ENCODE measurements around the gene NRXN3.
"Not testable (repeated sequence)": the region's sequence is repeated elsewhere in the genome, so short reads cannot be mapped to it uniquely, and the experiment has no call there.

NRXN3 gene

DNA sequence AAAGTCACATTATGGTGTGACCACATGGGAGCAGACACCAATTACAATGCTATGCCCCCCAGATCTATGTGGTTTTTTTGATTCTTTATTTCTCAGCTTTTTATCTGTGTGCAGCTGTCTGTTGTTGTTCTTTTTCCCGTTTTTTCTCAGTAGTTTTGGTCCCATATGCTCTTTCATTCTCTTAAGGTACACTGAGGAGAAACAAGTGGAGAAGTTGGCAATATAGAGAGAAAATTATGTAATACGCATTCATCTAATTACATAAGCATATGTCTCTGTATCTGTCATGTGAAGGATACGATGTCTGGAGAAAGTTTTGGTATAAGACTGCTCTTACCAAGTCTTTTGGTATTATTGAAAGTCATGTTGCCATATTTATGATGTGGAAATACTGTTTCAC, 819.0 kb downstream of the NRXN3 start:
- H3K27ac Mint-ChIP-seq: no peak overlapping the region
- H3K9me3 Mint-ChIP-seq: no peaks in the 10 kb centered on the region
- H3K27me3 Mint-ChIP-seq: peaks cover 1% of the 10 kb centered on the region
- H3K36me3 Mint-ChIP-seq: no peaks in the 10 kb centered on the region
- H3K4me3 Mint-ChIP-seq: no peak overlapping the region
- no peaks in the 10 kb centered on the region for H3K4me1 Mint-ChIP-seq

GRCh38 chr14:78992867-78993266, 822.7 kb downstream of the NRXN3 start:
- H3K36me3 Mint-ChIP-seq: no peaks in the 10 kb centered on the region
- H3K27ac Mint-ChIP-seq: no peak overlapping the region
- no peaks in the 10 kb centered on the region for H3K4me1 Mint-ChIP-seq
- H3K27me3 Mint-ChIP-seq: peaks cover 1% of the 10 kb centered on the region
- no peak overlapping the region for H3K4me3 Mint-ChIP-seq
- no peaks in the 10 kb centered on the region for H3K9me3 Mint-ChIP-seq

- Mint-ChIP-seq H3K36me3 (no peaks in the 10 kb centered on the region), H3K4me3 (no peak overlapping the region), H3K27me3 (peaks cover 1% of the 10 kb centered on the region), H3K27ac (no peak overlapping the region), H3K4me1 (no peaks in the 10 kb centered on the region), H3K9me3 (no peaks in the 10 kb centered on the region)
Measured at GRCh38 chr14:78997811-78998210, 827.6 kb downstream of the NRXN3 start.

DNA sequence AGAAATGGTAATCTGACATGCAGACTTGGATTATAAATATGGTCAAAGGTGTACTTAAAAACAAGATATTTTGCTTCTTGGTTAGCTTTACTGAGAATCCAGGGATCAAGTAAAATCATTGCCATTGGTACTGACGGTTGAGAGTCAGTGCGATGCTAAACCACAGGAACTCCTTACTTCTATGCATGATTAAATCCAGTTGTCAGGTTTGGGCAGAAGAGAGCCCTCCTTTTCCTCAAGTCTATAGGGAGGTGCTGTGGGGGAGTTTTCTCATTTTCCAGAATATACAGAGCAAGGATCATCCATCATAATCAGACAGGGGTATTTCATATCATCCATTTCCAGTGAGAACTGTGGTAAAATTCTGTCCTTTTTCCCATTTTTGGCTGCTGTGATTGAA, 839.1 kb downstream of the NRXN3 start:
- no peaks in the 10 kb centered on the region for H3K36me3 Mint-ChIP-seq
- H3K27me3 Mint-ChIP-seq: peaks cover 6% of the 10 kb centered on the region
- H3K27ac Mint-ChIP-seq: no peak overlapping the region
- no peaks in the 10 kb centered on the region for H3K9me3 Mint-ChIP-seq
- H3K4me1 Mint-ChIP-seq: no peaks in the 10 kb centered on the region
- H3K4me3 Mint-ChIP-seq: no peak overlapping the region

DNA sequence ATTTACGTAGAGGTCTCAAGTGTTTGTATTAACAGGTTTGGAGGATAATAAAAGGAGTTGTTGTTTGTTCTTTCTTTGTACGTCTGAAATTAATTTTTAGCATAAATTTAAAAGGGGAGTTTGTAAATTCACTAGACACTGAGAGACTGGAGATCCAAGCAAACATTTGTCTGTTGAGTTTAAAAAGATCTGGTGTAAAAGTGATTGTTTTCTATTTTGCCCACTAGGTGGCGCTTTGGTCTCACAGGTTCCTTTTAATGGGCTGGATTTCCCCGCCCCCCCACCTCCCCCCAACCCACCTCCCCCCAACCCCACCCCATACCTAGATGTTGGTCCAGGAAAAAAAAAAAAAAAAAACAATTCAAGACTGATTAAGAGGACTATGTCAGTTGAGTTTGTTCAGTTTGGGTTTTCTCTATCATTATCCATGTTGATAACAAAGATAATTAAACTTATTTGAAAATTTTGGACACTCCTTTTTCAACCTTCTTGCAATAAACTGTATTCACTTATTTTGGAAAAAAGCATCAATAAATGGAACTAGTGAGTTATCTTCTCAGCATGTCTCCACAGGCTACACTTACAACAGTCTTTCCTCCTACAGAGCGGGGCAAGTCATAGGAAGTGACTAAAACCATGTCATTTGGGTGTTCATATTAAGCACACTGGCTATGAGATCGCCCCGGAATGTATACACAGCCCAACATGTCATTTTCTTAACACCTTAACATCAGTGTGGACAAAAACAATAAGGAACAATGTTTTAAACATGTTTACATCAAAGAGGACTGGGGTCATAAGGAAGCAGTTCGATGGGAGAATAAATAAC, 841.1 kb downstream of the NRXN3 start:
- no peaks in the 10 kb centered on the region for H3K4me1 Mint-ChIP-seq
- peaks cover 2% of the 10 kb centered on the region for H3K27me3 Mint-ChIP-seq
- H3K27ac Mint-ChIP-seq: no peak overlapping the region
- no peaks in the 10 kb centered on the region for H3K36me3 Mint-ChIP-seq
- no peaks in the 10 kb centered on the region for H3K9me3 Mint-ChIP-seq
- H3K4me3 Mint-ChIP-seq: no peak overlapping the region

GRCh38 chr14:79011920-79012204, 841.7 kb downstream of the NRXN3 start:
- H3K4me1 Mint-ChIP-seq: no peaks in the 10 kb centered on the region
- H3K27ac Mint-ChIP-seq: no peak overlapping the region

GRCh38 chr14:79016828-79017505, 846.8 kb downstream of the NRXN3 start:
- Mint-ChIP-seq H3K4me1 (no peaks in the 10 kb centered on the region), H3K36me3 (no peaks in the 10 kb centered on the region), H3K9me3 (no peaks in the 10 kb centered on the region), H3K4me3 (no peak overlapping the region), H3K27me3 (no peaks in the 10 kb centered on the region), H3K27ac (no peak overlapping the region)

More at GRCh38 chr14:79011920-79012204, 841.7 kb downstream of the NRXN3 start:
- no peaks in the 10 kb centered on the region for H3K9me3 Mint-ChIP-seq
- peaks cover 2% of the 10 kb centered on the region for H3K27me3 Mint-ChIP-seq
- no peaks in the 10 kb centered on the region for H3K36me3 Mint-ChIP-seq
- H3K4me3 Mint-ChIP-seq: no peak overlapping the region

DNA sequence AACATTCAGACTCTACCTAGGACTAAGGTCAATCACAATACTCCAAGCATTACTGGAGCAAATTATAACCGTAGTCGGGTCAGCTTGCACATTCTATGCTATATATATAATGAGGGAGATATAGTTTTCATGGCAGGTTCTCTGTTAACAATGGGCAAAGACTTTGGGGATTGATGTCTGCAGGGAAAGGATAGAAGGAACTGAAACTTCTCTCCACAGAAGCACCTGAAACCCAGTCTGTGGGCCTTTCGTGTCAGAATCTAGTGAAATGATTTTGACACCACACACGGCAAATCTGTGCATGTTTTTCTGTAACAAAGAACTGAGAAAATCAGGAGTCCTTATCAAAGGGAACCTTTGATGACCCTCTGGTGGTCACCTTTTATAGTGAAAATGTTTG, 847.4 kb downstream of the NRXN3 start:
- H3K4me1 Mint-ChIP-seq: no peaks in the 10 kb centered on the region
- H3K4me3 Mint-ChIP-seq: no peak overlapping the region
- H3K27ac Mint-ChIP-seq: no peak overlapping the region
- H3K36me3 Mint-ChIP-seq: no peaks in the 10 kb centered on the region
- no peaks in the 10 kb centered on the region for H3K9me3 Mint-ChIP-seq
- no peaks in the 10 kb centered on the region for H3K27me3 Mint-ChIP-seq

DNA sequence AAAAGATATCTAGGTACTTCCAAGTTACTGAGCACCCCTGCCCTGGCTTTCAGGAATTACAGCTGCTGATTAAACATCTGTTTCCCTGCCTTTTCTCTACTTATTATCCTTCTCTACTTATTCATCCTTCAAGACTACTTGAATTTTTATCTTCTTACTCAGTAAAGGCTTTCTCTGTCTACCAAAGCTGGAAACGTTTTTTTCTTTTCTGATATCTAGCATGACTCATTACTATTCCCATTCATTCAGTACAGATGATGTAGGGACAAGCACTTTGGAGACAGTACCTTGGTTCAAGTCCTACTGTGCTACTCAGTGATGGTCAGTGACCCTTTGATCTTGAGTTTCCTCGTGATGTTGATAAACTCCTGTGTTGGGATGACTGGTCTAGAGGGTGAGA, 848.7 kb downstream of the NRXN3 start:
- H3K36me3 Mint-ChIP-seq: no peaks in the 10 kb centered on the region
- no peak overlapping the region for H3K27ac Mint-ChIP-seq
- no peaks in the 10 kb centered on the region for H3K27me3 Mint-ChIP-seq
- H3K4me1 Mint-ChIP-seq: no peaks in the 10 kb centered on the region
- peaks cover 5% of the 10 kb centered on the region for H3K9me3 Mint-ChIP-seq
- no peak overlapping the region for H3K4me3 Mint-ChIP-seq

DNA sequence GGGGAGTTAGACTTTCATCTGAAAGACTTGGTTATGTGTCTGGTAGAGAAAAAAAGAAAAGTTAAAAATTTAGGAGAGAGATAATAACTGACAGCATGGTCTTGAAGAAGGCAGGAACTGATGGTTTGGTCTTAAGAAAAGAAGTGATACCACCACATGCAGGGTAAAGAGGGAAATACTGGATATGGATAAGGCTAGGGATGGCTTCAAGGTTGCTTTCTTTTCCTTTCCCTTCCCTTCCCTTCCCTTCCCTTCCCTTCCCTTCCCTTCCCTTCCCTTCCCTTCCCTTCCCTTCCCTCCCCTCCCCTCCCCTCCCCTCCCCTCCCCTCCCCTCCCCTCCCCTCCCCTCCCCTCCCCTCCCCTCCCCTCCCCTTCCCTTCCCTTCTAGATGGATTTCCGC, 849.7 kb downstream of the NRXN3 start:
- H3K36me3 Mint-ChIP-seq, H3K9me3 Mint-ChIP-seq, H3K4me1 Mint-ChIP-seq, H3K27me3 Mint-ChIP-seq, H3K4me3 Mint-ChIP-seq, H3K27ac Mint-ChIP-seq: not testable (repeated sequence)

GRCh38 chr14:79021766-79022165, 851.6 kb downstream of the NRXN3 start:
- Mint-ChIP-seq H3K27ac (no peak overlapping the region), H3K36me3 (no peaks in the 10 kb centered on the region), H3K9me3 (peaks cover 5% of the 10 kb centered on the region), H3K4me3 (no peak overlapping the region), H3K27me3 (no peaks in the 10 kb centered on the region), H3K4me1 (no peaks in the 10 kb centered on the region)

GRCh38 chr14:79027138-79027537, 857.0 kb downstream of the NRXN3 start:
- Mint-ChIP-seq H3K27ac (no peak overlapping the region), H3K9me3 (peaks cover 12% of the 10 kb centered on the region), H3K4me3 (no peak overlapping the region), H3K27me3 (no peaks in the 10 kb centered on the region), H3K36me3 (no peaks in the 10 kb centered on the region), H3K4me1 (no peaks in the 10 kb centered on the region)

DNA sequence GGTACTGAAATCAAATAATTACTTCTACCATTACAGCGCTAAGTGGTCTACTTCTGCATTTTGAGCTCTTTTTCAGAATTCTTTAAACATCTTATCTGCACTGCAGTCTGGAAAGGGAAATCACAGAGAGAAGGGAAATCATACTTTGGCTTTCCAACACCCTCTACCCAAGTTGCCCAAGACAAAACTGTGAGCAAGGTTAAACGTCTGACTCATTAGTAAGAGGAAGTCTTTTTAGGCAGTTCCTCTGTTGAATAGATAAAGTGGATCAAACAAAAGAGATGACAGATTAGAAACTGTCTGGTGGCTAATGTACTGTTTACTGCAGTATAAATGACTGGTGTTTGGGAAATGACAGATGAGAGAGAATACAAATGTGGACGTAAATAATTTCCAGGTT, 858.1 kb downstream of the NRXN3 start:
- H3K36me3 Mint-ChIP-seq: no peaks in the 10 kb centered on the region
- no peak overlapping the region for H3K4me3 Mint-ChIP-seq
- H3K27ac Mint-ChIP-seq: no peak overlapping the region
- H3K4me1 Mint-ChIP-seq: no peaks in the 10 kb centered on the region
- H3K27me3 Mint-ChIP-seq: no peaks in the 10 kb centered on the region
- H3K9me3 Mint-ChIP-seq: peaks cover 10% of the 10 kb centered on the region

DNA sequence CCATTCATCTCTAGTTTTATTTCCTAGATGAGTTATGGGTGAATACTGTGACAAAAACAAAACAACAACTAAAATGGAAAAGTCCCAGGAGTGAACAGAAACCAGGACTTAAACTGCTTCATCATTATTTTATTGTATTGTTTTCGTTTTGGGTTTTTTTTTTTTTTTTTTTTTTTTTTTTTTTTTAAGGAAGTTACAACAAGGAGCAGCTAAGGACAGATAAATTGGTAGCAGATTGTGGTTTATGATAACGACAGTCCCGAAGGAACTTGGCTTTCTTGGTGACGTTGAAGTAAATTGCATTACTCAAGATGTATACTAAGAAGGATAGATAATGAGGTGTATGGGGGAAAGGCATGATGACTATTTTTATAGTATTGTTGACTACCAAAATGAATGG, 866.3 kb downstream of the NRXN3 start:
- Mint-ChIP-seq H3K27me3 (no peaks in the 10 kb centered on the region), H3K27ac (no peak overlapping the region), H3K4me3 (no peak overlapping the region), H3K36me3 (no peaks in the 10 kb centered on the region), H3K9me3 (peaks cover 19% of the 10 kb centered on the region), H3K4me1 (no peaks in the 10 kb centered on the region)

GRCh38 chr14:79037106-79037505, 866.9 kb downstream of the NRXN3 start:
- Mint-ChIP-seq H3K27ac (no peak overlapping the region), H3K9me3 (peaks cover 19% of the 10 kb centered on the region), H3K27me3 (no peaks in the 10 kb centered on the region)

DNA sequence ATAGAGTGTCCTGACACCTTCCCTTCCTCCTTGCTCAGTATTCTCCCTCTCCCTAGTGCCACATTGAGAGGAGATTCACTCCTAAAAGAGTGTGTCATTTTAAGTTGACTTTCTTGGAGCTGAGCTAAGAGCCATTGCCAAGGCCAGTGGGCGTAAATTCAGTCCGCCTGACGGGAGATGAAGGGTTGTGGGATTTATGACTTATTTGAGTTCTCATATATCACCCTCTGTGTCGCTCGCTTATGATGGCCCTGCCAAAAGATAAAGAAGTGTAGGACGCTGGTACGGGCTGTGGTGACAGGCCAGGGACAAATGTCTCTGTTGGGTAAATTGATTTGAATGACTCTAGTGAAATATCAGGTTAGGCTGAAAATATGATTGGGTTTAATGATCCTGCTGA, 867.4 kb downstream of the NRXN3 start:
- no peaks in the 10 kb centered on the region for H3K36me3 Mint-ChIP-seq
- H3K9me3 Mint-ChIP-seq: peaks cover 19% of the 10 kb centered on the region
- no peaks in the 10 kb centered on the region for H3K27me3 Mint-ChIP-seq
- no peak overlapping the region for H3K27ac Mint-ChIP-seq
- no peak overlapping the region for H3K4me3 Mint-ChIP-seq
- no peaks in the 10 kb centered on the region for H3K4me1 Mint-ChIP-seq

More at GRCh38 chr14:79037106-79037505, 866.9 kb downstream of the NRXN3 start:
- H3K4me3 Mint-ChIP-seq: no peak overlapping the region
- no peaks in the 10 kb centered on the region for H3K4me1 Mint-ChIP-seq
- H3K36me3 Mint-ChIP-seq: no peaks in the 10 kb centered on the region

GRCh38 chr14:79040790-79041189, 870.6 kb downstream of the NRXN3 start:
- Mint-ChIP-seq H3K27ac (no peak overlapping the region), H3K4me3 (no peak overlapping the region), H3K27me3 (no peaks in the 10 kb centered on the region), H3K36me3 (no peaks in the 10 kb centered on the region), H3K9me3 (peaks cover 19% of the 10 kb centered on the region), H3K4me1 (no peaks in the 10 kb centered on the region)

Measured in activated naive CD4-positive, alpha-beta T cell treated with anti-CD3 and anti-CD28 coated beads, Interleukin-2, amount 50 U/mL, for 24 hours (primary cell).